Measurements from ENCODE around the gene FBF1.

Gene FBF1

DNA sequence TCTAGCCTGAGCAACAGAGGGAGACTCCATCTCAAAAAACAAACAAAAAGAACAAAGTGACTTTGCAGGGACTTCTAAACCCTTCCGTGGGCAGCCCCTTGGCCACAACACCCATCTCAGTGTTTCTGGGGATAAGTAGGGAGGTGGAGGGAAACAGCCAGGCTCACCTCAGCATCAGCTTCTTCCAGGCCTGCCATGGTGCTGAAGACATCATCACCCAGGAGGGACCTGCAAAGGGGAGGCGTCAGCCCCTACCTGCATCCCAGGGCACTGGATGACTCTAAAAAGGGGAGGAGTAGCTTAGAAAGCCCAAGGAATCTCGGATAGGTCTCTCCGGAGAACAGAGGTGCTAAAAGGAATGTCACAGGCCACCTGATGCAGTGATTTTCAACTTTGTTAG, 9.8 kb downstream of the FBF1 start:
- Histone ChIP-seq H3K9me3 (ENCODE audit: insufficient read depth, low read depth, low read length) (no peaks in the 10 kb centered on the region), H3K9ac (ENCODE audit: low read depth, low read length, poor library complexity, severe bottlenecking) (no peak overlapping the region), H2AFZ (ENCODE audit: low read length) (no peak overlapping the region), H3F3A (ENCODE audit: low read depth) (no peaks in the 10 kb centered on the region), H3K36me3 (ENCODE audit: insufficient read depth, low read length) (no peaks in the 10 kb centered on the region), H3K79me2 (ENCODE audit: insufficient read depth, low read length) (no peaks in the 10 kb centered on the region), H3K9me2 (replicated peaks; ENCODE audit: low read depth, low read length) (no peaks in the 10 kb centered on the region), H3K4me3 (ENCODE audit: low read length, poor library complexity, severe bottlenecking) (no peak overlapping the region), H3K27me3 (ENCODE audit: insufficient read depth, low read length, poor library complexity, severe bottlenecking) (no peaks in the 10 kb centered on the region), H3K4me1 (ENCODE audit: insufficient read depth, low read length, poor library complexity, severe bottlenecking) (no peaks in the 10 kb centered on the region), H4K20me1 (ENCODE audit: insufficient read depth, low read length, poor library complexity, severe bottlenecking) (no peaks in the 10 kb centered on the region), H3K4me2 (ENCODE audit: low read depth, low read length, poor library complexity, severe bottlenecking) (no peak overlapping the region)
- TF ChIP-seq EZH2phosphoT487 (IDR thresholded peaks at IDR 0.05; ENCODE audit: borderline replicate concordance): no peak
- TF ChIP-seq, protein P1, sequence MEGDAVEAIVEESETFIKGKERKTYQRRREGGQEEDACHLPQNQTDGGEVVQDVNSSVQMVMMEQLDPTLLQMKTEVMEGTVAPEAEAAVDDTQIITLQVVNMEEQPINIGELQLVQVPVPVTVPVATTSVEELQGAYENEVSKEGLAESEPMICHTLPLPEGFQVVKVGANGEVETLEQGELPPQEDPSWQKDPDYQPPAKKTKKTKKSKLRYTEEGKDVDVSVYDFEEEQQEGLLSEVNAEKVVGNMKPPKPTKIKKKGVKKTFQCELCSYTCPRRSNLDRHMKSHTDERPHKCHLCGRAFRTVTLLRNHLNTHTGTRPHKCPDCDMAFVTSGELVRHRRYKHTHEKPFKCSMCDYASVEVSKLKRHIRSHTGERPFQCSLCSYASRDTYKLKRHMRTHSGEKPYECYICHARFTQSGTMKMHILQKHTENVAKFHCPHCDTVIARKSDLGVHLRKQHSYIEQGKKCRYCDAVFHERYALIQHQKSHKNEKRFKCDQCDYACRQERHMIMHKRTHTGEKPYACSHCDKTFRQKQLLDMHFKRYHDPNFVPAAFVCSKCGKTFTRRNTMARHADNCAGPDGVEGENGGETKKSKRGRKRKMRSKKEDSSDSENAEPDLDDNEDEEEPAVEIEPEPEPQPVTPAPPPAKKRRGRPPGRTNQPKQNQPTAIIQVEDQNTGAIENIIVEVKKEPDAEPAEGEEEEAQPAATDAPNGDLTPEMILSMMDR (conservative IDR thresholded peaks at IDR 0.05; ENCODE audit: low read length): no peak

DNA sequence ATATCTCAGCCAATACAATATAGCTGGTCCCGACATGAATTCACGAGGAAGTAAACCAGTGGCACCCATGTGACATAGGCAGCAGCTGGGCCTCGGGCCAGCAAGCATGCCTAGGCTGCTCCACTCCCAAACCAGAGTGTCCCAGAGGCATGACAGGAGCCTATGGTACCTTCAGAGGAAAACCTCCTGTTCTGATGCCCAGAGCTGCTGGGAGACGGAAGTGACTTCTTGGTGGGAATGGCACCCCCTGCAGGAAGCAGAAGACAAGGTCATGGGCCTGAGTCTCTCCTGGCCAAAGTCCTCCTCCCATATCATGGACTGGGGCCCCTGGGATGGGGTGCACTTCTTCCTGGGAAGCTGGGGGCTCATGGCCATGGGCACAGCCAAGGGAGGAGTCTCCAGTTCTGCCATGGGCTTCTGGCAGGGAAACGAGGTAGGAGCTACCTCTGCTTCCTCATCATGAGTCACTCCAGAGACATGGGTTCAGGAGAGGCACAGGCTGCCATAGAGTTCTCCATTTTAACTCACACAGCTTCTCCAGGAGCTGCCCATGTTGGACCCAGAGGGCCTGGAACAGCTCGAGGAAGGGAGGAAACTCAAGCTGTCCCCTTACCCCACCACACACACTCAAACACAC, 13.4 kb downstream of the FBF1 start:
- peak overlapping the region; percentile 2 for H3K9ac ChIP-seq (ENCODE audit: low read depth, low read length, poor library complexity, severe bottlenecking)
- no peaks in the 10 kb centered on the region for H3K9me3 ChIP-seq (ENCODE audit: insufficient read depth, low read depth, low read length)
- H3K4me1 ChIP-seq (ENCODE audit: insufficient read depth, low read length, poor library complexity, severe bottlenecking): peaks cover 4% of the 10 kb centered on the region
- H3K9me2 ChIP-seq (replicated peaks; ENCODE audit: low read depth, low read length): no peaks in the 10 kb centered on the region
- no peak for TF ChIP-seq EZH2phosphoT487 (IDR thresholded peaks at IDR 0.05; ENCODE audit: borderline replicate concordance)
- TF ChIP-seq, protein P1 (conservative IDR thresholded peaks at IDR 0.05; ENCODE audit: low read length): peak; percentile 65
- no peaks in the 10 kb centered on the region for H4K20me1 ChIP-seq (ENCODE audit: insufficient read depth, low read length, poor library complexity, severe bottlenecking)
- no peaks in the 10 kb centered on the region for H3K79me2 ChIP-seq (ENCODE audit: insufficient read depth, low read length)
- no peaks in the 10 kb centered on the region for H3K27me3 ChIP-seq (ENCODE audit: insufficient read depth, low read length, poor library complexity, severe bottlenecking)
- no peak overlapping the region for H3K4me2 ChIP-seq (ENCODE audit: low read depth, low read length, poor library complexity, severe bottlenecking)
- peak overlapping the region; percentile 63 for H2AFZ ChIP-seq (ENCODE audit: low read length)
- no peak overlapping the region for H3K4me3 ChIP-seq (ENCODE audit: low read length, poor library complexity, severe bottlenecking)
- H3F3A ChIP-seq (ENCODE audit: low read depth): no peaks in the 10 kb centered on the region
- H3K36me3 ChIP-seq (ENCODE audit: insufficient read depth, low read length): no peaks in the 10 kb centered on the region

DNA sequence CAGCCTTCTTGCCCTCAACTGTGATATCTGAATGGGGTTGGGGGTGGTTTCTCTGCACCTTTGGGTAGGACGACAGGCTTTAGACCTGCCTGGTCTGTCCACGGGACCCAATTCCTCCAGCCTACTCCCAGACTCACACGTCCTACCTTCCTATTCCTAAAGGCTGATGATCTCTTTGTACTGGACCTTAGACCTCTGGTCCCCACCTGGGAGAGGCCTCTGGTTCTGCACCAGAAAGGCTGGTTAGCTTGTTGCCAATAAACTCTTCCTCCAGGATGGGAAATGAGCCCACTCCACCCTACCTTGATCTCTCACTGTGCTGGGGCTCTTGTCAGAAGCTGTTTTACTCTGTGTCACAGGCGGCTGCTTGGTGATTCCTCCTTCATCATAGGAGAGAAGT, 14.4 kb downstream of the FBF1 start:
- H3K9me2 ChIP-seq (replicated peaks; ENCODE audit: low read depth, low read length): no peaks in the 10 kb centered on the region
- H3K9me3 ChIP-seq (ENCODE audit: insufficient read depth, low read depth, low read length): no peaks in the 10 kb centered on the region
- no peaks in the 10 kb centered on the region for H3K36me3 ChIP-seq (ENCODE audit: insufficient read depth, low read length)
- no peaks in the 10 kb centered on the region for H3F3A ChIP-seq (ENCODE audit: low read depth)
- no peak overlapping the region for H3K9ac ChIP-seq (ENCODE audit: low read depth, low read length, poor library complexity, severe bottlenecking)
- H3K27me3 ChIP-seq (ENCODE audit: insufficient read depth, low read length, poor library complexity, severe bottlenecking): no peaks in the 10 kb centered on the region
- TF ChIP-seq, protein P1 (conservative IDR thresholded peaks at IDR 0.05; ENCODE audit: low read length): no peak
- TF ChIP-seq EZH2phosphoT487 (IDR thresholded peaks at IDR 0.05; ENCODE audit: borderline replicate concordance): no peak
- H4K20me1 ChIP-seq (ENCODE audit: insufficient read depth, low read length, poor library complexity, severe bottlenecking): no peaks in the 10 kb centered on the region
- peaks cover 4% of the 10 kb centered on the region for H3K4me1 ChIP-seq (ENCODE audit: insufficient read depth, low read length, poor library complexity, severe bottlenecking)
- no peak overlapping the region for H3K4me3 ChIP-seq (ENCODE audit: low read length, poor library complexity, severe bottlenecking)
- no peak overlapping the region for H2AFZ ChIP-seq (ENCODE audit: low read length)
- H3K79me2 ChIP-seq (ENCODE audit: insufficient read depth, low read length): no peaks in the 10 kb centered on the region
- no peak overlapping the region for H3K4me2 ChIP-seq (ENCODE audit: low read depth, low read length, poor library complexity, severe bottlenecking)
